DOHH2 (cell line): ENCODE measurements around the gene LRIG3.

ENCODE experiments used
- EZH2phosphoT487 ChIP-seq: fragments of 200-600 bp; sonication (generic); IDR thresholded peaks from 2 replicates; pipeline ENCODE4 v1.6.1; 2017; ENCODE audit warnings: borderline replicate concordance, mild to moderate bottlenecking, antibody characterized with exemption, low read length, moderate library complexity, mixed read lengths
- TF ChIP-seq, protein P1 (sequence below): fragments of 200-600 bp; sonication (generic); IDR thresholded peaks from one replicate; pipeline ENCODE4 v1.5.1; 2014; ENCODE audit warnings: antibody characterized with exemption, mild to moderate bottlenecking, low read depth, low read length; ENCODE audit not compliant: poor library complexity, severe bottlenecking

DNA sequence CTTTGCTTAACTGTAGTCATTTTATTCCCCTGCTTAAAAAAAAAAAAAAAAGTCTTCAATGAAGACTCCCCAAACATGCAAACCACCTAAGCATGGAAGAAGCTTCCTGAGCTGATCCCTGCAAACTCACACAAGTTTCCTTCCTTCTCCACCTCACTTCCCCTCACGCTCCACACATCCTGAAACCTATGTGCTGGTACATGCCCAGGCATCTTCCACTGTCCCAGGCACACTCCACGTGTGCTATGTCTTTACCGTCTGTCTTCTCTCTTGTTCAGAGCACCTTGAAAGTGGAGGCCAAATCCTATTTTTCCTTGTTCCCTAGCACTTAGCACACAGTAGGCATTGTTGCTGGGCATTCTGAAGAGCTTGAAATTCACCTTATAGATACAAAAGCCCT, 13.4 kb downstream of the LRIG3 start:
- TF ChIP-seq, protein P1, sequence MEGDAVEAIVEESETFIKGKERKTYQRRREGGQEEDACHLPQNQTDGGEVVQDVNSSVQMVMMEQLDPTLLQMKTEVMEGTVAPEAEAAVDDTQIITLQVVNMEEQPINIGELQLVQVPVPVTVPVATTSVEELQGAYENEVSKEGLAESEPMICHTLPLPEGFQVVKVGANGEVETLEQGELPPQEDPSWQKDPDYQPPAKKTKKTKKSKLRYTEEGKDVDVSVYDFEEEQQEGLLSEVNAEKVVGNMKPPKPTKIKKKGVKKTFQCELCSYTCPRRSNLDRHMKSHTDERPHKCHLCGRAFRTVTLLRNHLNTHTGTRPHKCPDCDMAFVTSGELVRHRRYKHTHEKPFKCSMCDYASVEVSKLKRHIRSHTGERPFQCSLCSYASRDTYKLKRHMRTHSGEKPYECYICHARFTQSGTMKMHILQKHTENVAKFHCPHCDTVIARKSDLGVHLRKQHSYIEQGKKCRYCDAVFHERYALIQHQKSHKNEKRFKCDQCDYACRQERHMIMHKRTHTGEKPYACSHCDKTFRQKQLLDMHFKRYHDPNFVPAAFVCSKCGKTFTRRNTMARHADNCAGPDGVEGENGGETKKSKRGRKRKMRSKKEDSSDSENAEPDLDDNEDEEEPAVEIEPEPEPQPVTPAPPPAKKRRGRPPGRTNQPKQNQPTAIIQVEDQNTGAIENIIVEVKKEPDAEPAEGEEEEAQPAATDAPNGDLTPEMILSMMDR = no peak
- TF ChIP-seq EZH2phosphoT487 = no peak
